Neuronal stem cell (in vitro differentiated cells): ENCODE measurements around the gene SOWAHC.

Experiments
- DNase-seq: peaks from one replicate; pipeline ENCODE4 v3.0.0-alpha.2; 2013; ENCODE audit warnings: low spot score
- H2AFZ ChIP-seq: one replicate; pipeline ENCODE4 v1.6.1; 2013; ENCODE audit warnings: mild to moderate bottlenecking, low read length, inconsistent platforms
- H2AK5ac ChIP-seq: 2 replicates; pipeline ENCODE4 v1.6.1; 2013; ENCODE audit warnings: low read depth, mild to moderate bottlenecking, inconsistent platforms, low read length, moderate library complexity, mixed read lengths
- H2BK120ac ChIP-seq: 2 replicates; pipeline ENCODE4 v1.6.1; 2013; ENCODE audit warnings: low read depth, mild to moderate bottlenecking, inconsistent platforms, low read length, moderate library complexity, mixed read lengths
- H2BK12ac ChIP-seq: one replicate; pipeline ENCODE4 v1.6.1; 2013; ENCODE audit warnings: low read length, inconsistent platforms
- H2BK15ac ChIP-seq: 2 replicates; pipeline ENCODE4 v1.6.1; 2013; ENCODE audit warnings: mild to moderate bottlenecking, low read length, inconsistent platforms, mixed read lengths
- H2BK5ac ChIP-seq: one replicate; pipeline ENCODE4 v1.6.1; 2013; ENCODE audit warnings: inconsistent platforms, mild to moderate bottlenecking, low read length, moderate library complexity
- H3K14ac ChIP-seq: one replicate; pipeline ENCODE4 v1.6.1; 2013; ENCODE audit warnings: low read length, inconsistent platforms
- H3K18ac ChIP-seq: 2 replicates; pipeline ENCODE4 v1.6.1; 2013; ENCODE audit warnings: low read length, inconsistent platforms
- H3K23ac ChIP-seq: 2 replicates; pipeline ENCODE4 v1.6.1; 2013; ENCODE audit warnings: low read depth, mild to moderate bottlenecking, mixed read lengths, low read length, inconsistent platforms; ENCODE audit not compliant: poor library complexity
- H3K27ac ChIP-seq: replicated peaks from 3 replicates; pipeline ENCODE4 v1.5.1; 2013; ENCODE audit warnings: low read length, inconsistent platforms
- H3K27me3 ChIP-seq, 3 experiments: 2 replicates each; pipeline ENCODE4 v1.6.1; 2013; ENCODE audit warnings: low read length in 3 of 3, mild to moderate bottlenecking in 2 of 3, inconsistent platforms in 1 of 3, low read depth in 1 of 3, mixed read lengths in 1 of 3, moderate library complexity in 1 of 3; ENCODE audit not compliant: control insufficient read depth in 3 of 3, insufficient read depth in 3 of 3
- H3K36me3 ChIP-seq, 2 donors: replicated peaks in 1 of 2; 2 replicates each; pipeline ENCODE4 v1.6.1; 2013; ENCODE audit warnings: low read length in 2 of 2; ENCODE audit not compliant: control insufficient read depth in 2 of 2, insufficient read depth in 2 of 2
- H3K4ac ChIP-seq: 2 replicates; pipeline ENCODE4 v1.6.1; 2013; ENCODE audit warnings: inconsistent platforms, mild to moderate bottlenecking, low read length, moderate library complexity
- H3K4me1 ChIP-seq, 2 donors: 1 replicate in 1 of 2; 2 replicates in 1 of 2; pipeline ENCODE4 v1.6.1; 2013; ENCODE audit warnings: low read length in 2 of 2, low read depth in 1 of 2; ENCODE audit not compliant: control insufficient read depth in 2 of 2, insufficient read depth in 1 of 2
- H3K4me2 ChIP-seq: one replicate; pipeline ENCODE4 v1.6.1; 2013; ENCODE audit warnings: mild to moderate bottlenecking, low read length, inconsistent platforms; ENCODE audit not compliant: insufficient read depth, poor library complexity, severe bottlenecking
- H3K4me3 ChIP-seq, 2 donors: 2 replicates each; pipeline ENCODE4 v1.5.1; 2013; ENCODE audit warnings: low read length in 2 of 2, mild to moderate bottlenecking in 2 of 2, inconsistent platforms in 1 of 2, moderate library complexity in 1 of 2
- H3K79me1 ChIP-seq: one replicate; pipeline ENCODE4 v1.6.1; 2013; ENCODE audit warnings: low read depth, mild to moderate bottlenecking, inconsistent platforms, low read length, moderate library complexity
- H3K9ac ChIP-seq: one replicate; pipeline ENCODE4 v1.6.1; 2013; ENCODE audit warnings: mild to moderate bottlenecking, low read depth, low read length, inconsistent platforms; ENCODE audit not compliant: poor library complexity
- H3K9me3 ChIP-seq, 2 donors: replicated peaks in 1 of 2; 2 replicates each; pipeline versions ENCODE3 to v1.6.1; 2013; ENCODE audit warnings: low read length in 2 of 2, mild to moderate bottlenecking in 2 of 2, inconsistent platforms in 1 of 2, low read depth in 1 of 2, mixed read lengths in 1 of 2, moderate library complexity in 1 of 2; ENCODE audit not compliant: control insufficient read depth in 2 of 2, insufficient read depth in 1 of 2
- H4K8ac ChIP-seq: one replicate; pipeline ENCODE4 v1.6.1; 2013; ENCODE audit warnings: low read depth, mild to moderate bottlenecking, inconsistent platforms, low read length, moderate library complexity
- H4K91ac ChIP-seq: one replicate; pipeline ENCODE4 v1.6.1; 2013; ENCODE audit warnings: low read length, low read depth, mild to moderate bottlenecking, inconsistent platforms; ENCODE audit not compliant: poor library complexity
- WGBS, 2 donors: extraction: QIAGEN DNeasy Blood & Tissue Kit; methylation state at CpG; one replicate each; pipeline ENCODE4 v1.1.7; 2013; ENCODE audit warnings: missing lambda C conversion rate in 2 of 2, mixed read lengths in 1 of 2; ENCODE audit not compliant: insufficient read length in 2 of 2, insufficient replicate concordance in 1 of 2; ENCODE audit errors: extremely low coverage in 2 of 2; 5-methylcytosine and 5-hydroxymethylcytosine counted together

The SOWAHC gene

DNA sequence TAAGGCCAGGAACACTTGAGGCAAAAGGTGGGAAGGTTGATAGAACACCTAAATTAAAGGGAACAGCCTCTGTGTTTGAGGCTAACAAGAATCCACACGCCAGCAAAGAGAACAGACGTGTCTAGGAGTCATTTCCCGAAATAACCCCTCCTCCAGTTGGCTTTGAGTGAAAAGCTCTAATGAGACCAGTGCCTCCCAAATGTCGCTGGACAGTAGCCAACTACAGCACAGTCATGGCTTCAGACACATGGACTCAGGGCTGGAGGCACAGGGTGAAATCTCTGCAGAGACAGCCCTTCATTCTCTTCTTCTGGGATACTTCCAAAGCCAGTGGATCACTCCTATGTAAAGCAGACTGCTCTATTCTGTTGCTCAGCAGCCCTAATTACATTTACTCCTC is 49.6 kb downstream of the SOWAHC start:
- Histone ChIP-seq H3K79me1 (no peaks in the 10 kb centered on the region), H3K9me3 (no peaks in the 10 kb centered on the region), H3K27me3 (peaks cover 0 to 15% (median 0%) of the 10 kb centered on the region in 3 experiments), H2BK15ac (no peak overlapping the region), H2AFZ (no peak overlapping the region), H3K4me1 (peaks cover 4 to 7% of the 10 kb centered on the region in 2 donors), H2BK120ac (no peak overlapping the region), H3K4me3 (no peak overlapping the region), H2AK5ac (no peak overlapping the region), H3K4ac (no peak overlapping the region), H2BK12ac (no peak overlapping the region), H3K14ac (no peak overlapping the region), H3K9ac (no peak overlapping the region), H3K36me3 (no peaks in the 10 kb centered on the region), H3K27ac (no peak overlapping the region), H4K8ac (no peak overlapping the region), H4K91ac (no peak overlapping the region), H3K23ac (no peak overlapping the region), H3K18ac (no peak overlapping the region), H3K4me2 (no peak overlapping the region), H2BK5ac (no peak overlapping the region)
- no peak for DNase-seq
- WGBS, 2 donors, result no CpG with 5 or more reads among the region's 4 CpGs

GRCh38 chr2:109666466-109666865 is 52.3 kb downstream of the SOWAHC start:
- no peaks in the 10 kb centered on the region for H3K36me3 ChIP-seq
- H2AFZ ChIP-seq, result no peak overlapping the region
- H4K8ac ChIP-seq, result no peak overlapping the region
- H3K14ac ChIP-seq, result no peak overlapping the region
- DNase-seq, result no peak
- no peaks in the 10 kb centered on the region for H3K9me3 ChIP-seq
- H2BK15ac ChIP-seq, result no peak overlapping the region
- H3K23ac ChIP-seq, result no peak overlapping the region
- H2BK12ac ChIP-seq, result no peak overlapping the region
- no peak overlapping the region for H2AK5ac ChIP-seq
- no CpG with 5 or more reads among the region's 1 CpG for WGBS, 2 donors
- H3K27me3 ChIP-seq, result peaks cover 0 to 15% (median 0%) of the 10 kb centered on the region in 3 experiments
- peaks cover 3% of the 10 kb centered on the region for H3K79me1 ChIP-seq
- no peak overlapping the region for H3K4me2 ChIP-seq
- H2BK5ac ChIP-seq, result no peak overlapping the region
- H4K91ac ChIP-seq, result no peak overlapping the region
- H3K18ac ChIP-seq, result no peak overlapping the region
- H2BK120ac ChIP-seq, result no peak overlapping the region
- no peak overlapping the region for H3K4me3 ChIP-seq
- H3K4me1 ChIP-seq, result no peaks in the 10 kb centered on the region
- H3K27ac ChIP-seq, result no peak overlapping the region
- H3K4ac ChIP-seq, result no peak overlapping the region
- no peak overlapping the region for H3K9ac ChIP-seq
